ENCODE results near the gene CASKIN1. TPM values are rescaled to one million over a fixed set of nuclear protein-coding genes. Genes with fewer than 3 reads are reported as not detected.

Gene CASKIN1
- total RNA-seq, 1 experiment from 2014 or later: 7.9 TPM

DNA sequence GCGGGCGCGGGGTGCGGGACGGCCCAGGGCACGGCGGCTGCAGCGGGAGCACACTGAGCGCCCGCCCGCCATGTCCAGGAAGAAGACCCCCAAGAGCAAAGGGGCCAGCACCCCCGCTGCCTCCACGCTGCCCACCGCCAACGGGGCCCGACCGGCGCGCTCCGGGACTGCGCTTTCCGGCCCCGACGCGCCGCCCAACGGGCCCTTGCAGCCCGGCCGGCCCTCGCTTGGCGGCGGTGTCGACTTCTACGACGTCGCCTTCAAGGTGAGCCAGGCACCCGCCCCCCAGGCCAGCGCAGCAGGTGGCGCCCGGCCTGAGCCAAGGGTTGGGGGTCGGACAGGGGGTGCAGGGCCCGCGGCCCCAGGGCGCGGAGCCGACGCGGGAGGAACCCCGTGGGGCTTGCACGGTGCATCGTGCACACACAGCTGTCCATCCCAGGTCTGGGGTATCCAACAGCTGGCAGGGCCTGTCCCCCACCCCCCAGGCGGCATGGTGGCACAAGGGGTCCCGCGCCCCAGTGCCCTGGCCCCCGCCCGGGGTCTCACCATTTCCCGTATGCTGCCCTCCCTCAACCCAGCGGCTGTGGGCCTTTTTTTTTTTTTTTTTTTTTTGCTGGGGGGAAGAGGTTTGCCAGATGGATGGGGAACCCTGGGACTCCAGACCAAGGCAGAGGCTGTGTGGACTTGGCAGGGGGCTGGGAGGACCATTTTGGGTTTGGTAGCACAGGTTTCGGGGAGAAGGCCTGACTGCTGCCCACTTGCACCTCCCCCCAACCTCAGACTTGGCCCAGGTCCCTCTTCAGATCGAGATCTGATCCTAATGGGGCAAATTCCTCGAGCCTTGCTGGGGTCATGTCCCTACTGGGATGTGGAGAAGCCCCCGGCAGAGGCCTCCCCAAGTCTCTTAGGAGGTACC lies 47.4 kb downstream of the CASKIN1 start:
- Mint-ChIP-seq H3K9me3 (no peaks in the 10 kb centered on the region; a peak in 1 of 5 replicates), H3K4me1 (peaks cover 26 to 40% of the 10 kb centered on the region in 2 experiments), H3K27me3 (ENCODE audit: low read depth) (peaks cover 23% of the 10 kb centered on the region), H3K36me3 (ENCODE audit: insufficient read depth in 1 of 3, low read depth in 3 of 3) (peaks cover 10 to 30% (median 23%) of the 10 kb centered on the region in 3 experiments; a peak in 6 of 7 replicates), H3K4me3 (peak overlapping the region; percentile 58 to 80), H3K27ac (no peak overlapping the region)
- TF ChIP-seq CTCF (conservative IDR thresholded peaks at IDR 0.05): no peak
- Histone ChIP-seq H3K14ac (ENCODE audit: insufficient read depth, low read length) (no peak overlapping the region; the same call in 1 of the 2 replicates), H2AK5ac (ENCODE audit: insufficient read length, low read length) (no peak overlapping the region), H2BK20ac (ENCODE audit: low read depth, low read length, poor library complexity, severe bottlenecking) (no peak overlapping the region), H3K27me3 (ENCODE audit: insufficient read depth, low read length) (no peaks in the 10 kb centered on the region), H4K8ac (replicated peaks; ENCODE audit: insufficient read length, low read depth, low read length) (no peak overlapping the region), H2AFZ (ENCODE audit: low read length) (no peak overlapping the region), H2BK12ac (ENCODE audit: insufficient read length, low read depth, low read length) (no peak overlapping the region), H3K9ac (ENCODE audit: extremely low read depth, insufficient read length, low read length) (no peak overlapping the region), H3K9me3 (ENCODE audit: control insufficient read depth, low read depth, low read length) (no peaks in the 10 kb centered on the region), H2BK120ac (ENCODE audit: low read depth, low read length, poor library complexity, severe bottlenecking) (no peak overlapping the region), H3K23ac (ENCODE audit: insufficient read length, low read depth, low read length) (no peak overlapping the region), H4K20me1 (ENCODE audit: control insufficient read depth, insufficient read depth, insufficient read length) (no peaks in the 10 kb centered on the region), H3K18ac (ENCODE audit: insufficient read length, low read depth, low read length) (no peak overlapping the region), H3K4me1 (ENCODE audit: insufficient read depth, low read length) (peaks cover 3% of the 10 kb centered on the region; the same call in 1 of the 2 replicates), H3K27ac (ENCODE audit: insufficient read length, low read depth, low read length) (no peak overlapping the region), H3K79me1 (ENCODE audit: insufficient read depth, low read depth, low read length, poor library complexity, severe bottlenecking) (no peaks in the 10 kb centered on the region), H4K5ac (ENCODE audit: insufficient read length, low read depth, low read length) (no peak overlapping the region), H2BK5ac (ENCODE audit: insufficient read length, low read length) (no peak overlapping the region), H3K79me2 (ENCODE audit: insufficient read depth, low read length) (peaks cover 4% of the 10 kb centered on the region; the same call in 1 of the 2 replicates), H3K56ac (ENCODE audit: insufficient read length, low read depth, low read length) (no peak overlapping the region), H3K4me2 (ENCODE audit: insufficient read depth, insufficient read length, low read length) (peak overlapping the region; percentile 56), H3K23me2 (ENCODE audit: insufficient read length, low read depth, low read length, poor library complexity, severe bottlenecking) (peaks cover 24% of the 10 kb centered on the region), H3K4ac (ENCODE audit: low read depth, low read length) (no peak overlapping the region), H2BK15ac (ENCODE audit: low read depth, low read length) (no peak overlapping the region), H3T11ph (ENCODE audit: low read length) (no peak overlapping the region), H4K91ac (ENCODE audit: insufficient read length, low read depth, low read length) (no peak overlapping the region)
- peak; percentile 52 for DNase-seq
- WGBS (ENCODE audit: extremely low coverage, insufficient read length, low lambda C conversion rate): no CpG with 5 or more reads among the region's 62 CpGs

All from H9 (cell line).